HEK293T (cell line): Measurements from ENCODE around the gene SLCO3A1.

Experiments
- BHLHE40 ChIP-seq: fragments of 450-650 bp; IDR thresholded peaks from 2 replicates; pipeline ENCODE4 v1.6.1; 2016; ENCODE audit warnings: mild to moderate bottlenecking, moderate library complexity, borderline replicate concordance
- CTBP1 ChIP-seq: fragments of 450-650 bp; IDR thresholded peaks from 2 replicates; pipeline ENCODE4 v1.6.1; 2016; ENCODE audit warnings: borderline replicate concordance
- LEF1 ChIP-seq: fragments of 450-650 bp; IDR thresholded peaks from 2 replicates; pipeline ENCODE4 v1.6.1; 2017; ENCODE audit warnings: mild to moderate bottlenecking, borderline replicate concordance
- SP1 ChIP-seq: fragments of 450-650 bp; IDR thresholded peaks from 2 replicates; pipeline ENCODE4 v1.6.1; 2017
- TF ChIP-seq, protein P1 (sequence below): fragments of 450-650 bp; IDR thresholded peaks from 2 replicates; pipeline ENCODE4 v1.6.1; 2016

GRCh38 chr15:91927585-91927984 lies 74.1 kb downstream of the SLCO3A1 start:
- TF ChIP-seq, protein P1, sequence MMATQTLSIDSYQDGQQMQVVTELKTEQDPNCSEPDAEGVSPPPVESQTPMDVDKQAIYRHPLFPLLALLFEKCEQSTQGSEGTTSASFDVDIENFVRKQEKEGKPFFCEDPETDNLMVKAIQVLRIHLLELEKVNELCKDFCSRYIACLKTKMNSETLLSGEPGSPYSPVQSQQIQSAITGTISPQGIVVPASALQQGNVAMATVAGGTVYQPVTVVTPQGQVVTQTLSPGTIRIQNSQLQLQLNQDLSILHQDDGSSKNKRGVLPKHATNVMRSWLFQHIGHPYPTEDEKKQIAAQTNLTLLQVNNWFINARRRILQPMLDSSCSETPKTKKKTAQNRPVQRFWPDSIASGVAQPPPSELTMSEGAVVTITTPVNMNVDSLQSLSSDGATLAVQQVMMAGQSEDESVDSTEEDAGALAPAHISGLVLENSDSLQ = no peak
- TF ChIP-seq LEF1 (no peak), BHLHE40 (no peak), CTBP1 (no peak), SP1 (no peak)
